AG04450 (cell line): Measurements from ENCODE around the gene TESK2. TPM values are rescaled to one million over a fixed set of nuclear protein-coding genes. Genes with fewer than 3 reads are reported as not detected.

Source experiments
- CTCF ChIA-PET: fragments of 300-600, 350-600 bp; formaldehyde crosslinking; extraction: SDS; loops from one replicate; lab custom pipeline; 2022; ENCODE audit warnings: antibody characterized with exemption, inconsistent platforms; lab: Charles Lee
- POLR2A ChIA-PET: fragments of 350-600 bp; formaldehyde crosslinking; extraction: SDS; loops from one replicate; lab custom pipeline; 2021; ENCODE audit warnings: antibody characterized with exemption, inconsistent platforms; lab: Yijun Ruan, JAX
- DNase-seq: peaks from one replicate; pipeline ENCODE4 v3.0.0-alpha.2; 2011; ENCODE audit warnings: low read depth, low spot score
- H3K27ac ChIP-seq: one replicate; pipeline ENCODE4 v1.5.1; 2012; ENCODE audit warnings: low read depth, low read length, control low read depth
- H3K27me3 ChIP-seq: one replicate; pipeline ENCODE4 v1.6.0; 2012; ENCODE audit warnings: low read length; ENCODE audit not compliant: control insufficient read depth, insufficient read depth
- H3K4me3 ChIP-seq: 2 replicates; pipeline ENCODE4 v1.5.1; 2011; ENCODE audit warnings: mild to moderate bottlenecking, low read depth, low read length, control low read depth
- H3K9me3 ChIP-seq: 2 replicates; pipeline ENCODE4 v1.5.1; 2012; ENCODE audit warnings: low read length; ENCODE audit not compliant: control insufficient read depth, insufficient read depth
- polyA plus RNA-seq: library from polyadenylated mRNA; depleted of rRNA; stranded (reverse); fragments of >200 nt; gene quantifications from 2 replicates; pipeline ENCODE4 v1.2.3, GENCODE V29; 2011
- TF ChIP-seq, protein P1 (sequence below): IDR thresholded peaks from 2 replicates; pipeline ENCODE4 v1.5.1; 2011; ENCODE audit warnings: low read depth, low read length, control low read depth, inconsistent platforms

The TESK2 gene
- polyA plus RNA-seq, 1 experiment: 2.6 TPM

DNA sequence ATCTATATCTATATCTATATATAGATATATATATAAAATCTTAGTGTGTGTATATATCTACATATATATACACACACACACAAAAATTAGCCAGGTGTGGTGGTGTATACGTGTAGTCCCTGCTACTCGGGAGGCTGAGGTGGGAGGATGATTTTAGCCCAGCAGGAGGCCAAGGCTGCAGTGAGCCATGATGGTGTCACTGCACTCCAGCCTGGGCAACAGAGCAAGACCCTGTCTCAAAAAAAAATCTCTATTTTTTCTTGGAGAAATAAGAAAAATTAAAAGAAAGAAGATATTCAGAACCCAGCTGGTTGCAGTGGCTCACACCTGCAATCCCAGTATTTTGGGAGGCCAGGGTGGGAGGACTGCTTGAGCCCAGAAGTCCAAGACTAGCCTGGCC is 85.3 kb downstream of the TESK2 start:
- Histone ChIP-seq H3K9me3 (no peaks in the 10 kb centered on the region), H3K27me3 (peaks cover 2% of the 10 kb centered on the region), H3K4me3 (no peak overlapping the region), H3K27ac (no peak overlapping the region)
- CTCF ChIA-PET: interaction anchor here (1.8 kb wide), 1 partner anchor 88 kb away, joined by 5 read pairs; no protein-coding TSS in a partner anchor
- POLR2A ChIA-PET: no interaction called here
- no peak for DNase-seq
- TF ChIP-seq, protein P1, sequence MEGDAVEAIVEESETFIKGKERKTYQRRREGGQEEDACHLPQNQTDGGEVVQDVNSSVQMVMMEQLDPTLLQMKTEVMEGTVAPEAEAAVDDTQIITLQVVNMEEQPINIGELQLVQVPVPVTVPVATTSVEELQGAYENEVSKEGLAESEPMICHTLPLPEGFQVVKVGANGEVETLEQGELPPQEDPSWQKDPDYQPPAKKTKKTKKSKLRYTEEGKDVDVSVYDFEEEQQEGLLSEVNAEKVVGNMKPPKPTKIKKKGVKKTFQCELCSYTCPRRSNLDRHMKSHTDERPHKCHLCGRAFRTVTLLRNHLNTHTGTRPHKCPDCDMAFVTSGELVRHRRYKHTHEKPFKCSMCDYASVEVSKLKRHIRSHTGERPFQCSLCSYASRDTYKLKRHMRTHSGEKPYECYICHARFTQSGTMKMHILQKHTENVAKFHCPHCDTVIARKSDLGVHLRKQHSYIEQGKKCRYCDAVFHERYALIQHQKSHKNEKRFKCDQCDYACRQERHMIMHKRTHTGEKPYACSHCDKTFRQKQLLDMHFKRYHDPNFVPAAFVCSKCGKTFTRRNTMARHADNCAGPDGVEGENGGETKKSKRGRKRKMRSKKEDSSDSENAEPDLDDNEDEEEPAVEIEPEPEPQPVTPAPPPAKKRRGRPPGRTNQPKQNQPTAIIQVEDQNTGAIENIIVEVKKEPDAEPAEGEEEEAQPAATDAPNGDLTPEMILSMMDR: no peak

- ChIA-PET POLR2A (no interaction called here), CTCF (interaction anchor here (1.0 kb wide), 1 partner anchor 43 kb away, joined by 3 read pairs; no protein-coding TSS in a partner anchor)
- no peak for DNase-seq
- Histone ChIP-seq H3K27me3 (peaks cover 2% of the 10 kb centered on the region), H3K27ac (no peak overlapping the region), H3K9me3 (no peaks in the 10 kb centered on the region), H3K4me3 (no peak overlapping the region)
- TF ChIP-seq, protein P1: no peak
These were observed 87.2 kb downstream of the TESK2 start for GRCh38 chr1:45403718-45404117.

DNA sequence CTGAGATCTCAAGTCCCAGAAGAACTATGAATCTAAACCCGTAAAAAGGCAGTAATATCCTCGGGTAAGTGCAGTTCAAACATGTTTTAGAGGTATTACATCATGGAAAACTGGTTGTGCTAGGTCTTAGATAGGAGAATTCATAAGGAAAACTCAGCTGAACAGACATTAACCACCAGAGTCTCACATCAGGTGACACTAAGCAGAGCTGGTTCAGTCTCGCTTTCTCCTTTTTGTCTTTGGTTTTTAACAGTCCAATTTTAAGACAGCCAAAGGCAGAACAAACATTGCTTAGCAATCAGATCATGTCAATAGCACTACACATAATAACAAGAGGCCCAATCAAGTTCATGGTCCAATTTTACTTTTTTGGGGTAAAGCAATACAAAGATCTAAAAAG is 87.7 kb downstream of the TESK2 start:
- CTCF ChIA-PET: no interaction called here
- POLR2A ChIA-PET: no interaction called here
- no peak for DNase-seq
- Histone ChIP-seq H3K4me3 (no peak overlapping the region), H3K27ac (no peak overlapping the region), H3K9me3 (no peaks in the 10 kb centered on the region), H3K27me3 (peaks cover 2% of the 10 kb centered on the region)
- TF ChIP-seq, protein P1: no peak

DNA sequence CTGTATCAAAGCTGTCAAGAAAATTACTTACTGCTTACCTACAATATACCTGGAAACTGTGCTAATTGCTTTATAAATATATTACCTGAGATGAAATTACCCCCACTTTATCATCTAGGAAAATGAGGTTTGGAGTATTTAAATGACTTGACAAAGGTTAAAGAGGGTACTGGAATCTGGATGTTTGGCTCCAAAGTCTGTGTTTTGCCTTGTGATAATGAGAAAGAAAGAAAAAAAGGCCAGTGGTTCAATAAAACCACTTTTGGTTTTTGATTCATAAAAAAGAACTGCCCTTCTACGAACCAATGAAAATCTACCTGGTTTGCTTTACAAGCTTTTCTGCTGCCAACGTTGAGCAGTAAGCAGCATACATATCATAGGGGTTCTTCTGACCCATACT is 89.4 kb downstream of the TESK2 start:
- ChIA-PET CTCF (interaction anchor here (0.7 kb wide), 1 partner anchor 482 kb away, joined by 4 read pairs; no protein-coding TSS in a partner anchor), POLR2A (no interaction called here)

DNA sequence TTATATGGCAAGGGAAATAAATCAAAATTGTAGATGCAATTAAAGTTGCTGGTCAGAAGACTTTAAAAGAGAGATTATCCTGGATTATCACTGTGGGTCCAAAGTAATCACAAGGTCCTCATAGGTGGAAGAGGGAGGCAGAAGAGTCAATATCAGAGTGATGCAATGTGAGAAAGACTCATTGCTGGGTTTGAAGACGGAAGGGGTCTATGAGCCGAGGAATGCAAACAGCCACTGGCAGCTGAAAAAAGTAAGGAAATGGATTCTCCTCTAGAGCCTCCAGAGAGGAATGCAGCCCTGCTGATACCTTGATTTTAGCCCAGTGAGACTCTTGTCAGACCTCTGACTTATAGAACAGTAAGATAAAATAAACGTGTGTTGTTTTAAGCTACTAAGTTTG is 90.9 kb downstream of the TESK2 start:
- no peak overlapping the region for H3K4me3 ChIP-seq
- H3K27me3 ChIP-seq: no peaks in the 10 kb centered on the region
- DNase-seq: no peak
- ChIA-PET CTCF (interaction anchor here (1.4 kb wide), 1 partner anchor 40 kb away, joined by 5 read pairs; no protein-coding TSS in a partner anchor), POLR2A (no interaction called here)
- H3K9me3 ChIP-seq: no peaks in the 10 kb centered on the region
- no peak overlapping the region for H3K27ac ChIP-seq
- TF ChIP-seq, protein P1: no peak

More for the DNA sequence above, 89.4 kb downstream of the TESK2 start:
- Histone ChIP-seq H3K4me3 (no peak overlapping the region), H3K9me3 (no peaks in the 10 kb centered on the region), H3K27ac (no peak overlapping the region), H3K27me3 (no peaks in the 10 kb centered on the region)
- no peak for DNase-seq
- TF ChIP-seq, protein P1: no peak
